ENCODE measurements around the gene EIF2S3.
"Not testable (repeated sequence)": the region's sequence is repeated elsewhere in the genome, so short reads cannot be mapped to it uniquely, and the experiment has no call there.

EIF2S3 gene

DNA sequence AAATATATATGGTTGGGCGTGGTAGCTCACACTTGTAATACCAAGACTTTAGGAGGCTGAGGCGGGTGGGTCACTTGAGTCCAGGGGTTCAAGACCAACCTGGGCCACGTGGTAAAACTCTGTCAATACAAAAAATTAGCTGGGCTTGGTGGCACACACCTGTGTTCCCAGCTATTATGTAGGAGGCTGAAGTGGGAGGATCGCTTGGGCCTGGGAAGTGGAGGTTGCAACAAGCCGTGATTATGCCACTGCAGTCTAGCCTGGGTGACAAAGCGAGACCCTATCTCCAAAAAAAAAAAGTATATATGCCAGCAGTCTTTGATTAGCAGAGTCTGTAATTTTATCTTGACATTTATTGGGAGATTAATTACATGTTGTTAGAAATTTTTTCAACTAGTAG is 8.7 kb downstream of the EIF2S3 start:
- no peak for DNase-seq
- no peaks in the 10 kb centered on the region for H3K4me1 Mint-ChIP-seq
- no peak overlapping the region for H3K4me3 Mint-ChIP-seq
- peaks cover 84% of the 10 kb centered on the region for H3K36me3 Mint-ChIP-seq (ENCODE audit: low read depth)
- H3K9me3 Mint-ChIP-seq, result no peaks in the 10 kb centered on the region
- no peak for TF ChIP-seq CTCF (IDR thresholded peaks at IDR 0.05)
- peaks cover 2% of the 10 kb centered on the region for H3K27me3 Mint-ChIP-seq (ENCODE audit: low read depth, poor library complexity)
- no peak overlapping the region for H3K27ac Mint-ChIP-seq

DNA sequence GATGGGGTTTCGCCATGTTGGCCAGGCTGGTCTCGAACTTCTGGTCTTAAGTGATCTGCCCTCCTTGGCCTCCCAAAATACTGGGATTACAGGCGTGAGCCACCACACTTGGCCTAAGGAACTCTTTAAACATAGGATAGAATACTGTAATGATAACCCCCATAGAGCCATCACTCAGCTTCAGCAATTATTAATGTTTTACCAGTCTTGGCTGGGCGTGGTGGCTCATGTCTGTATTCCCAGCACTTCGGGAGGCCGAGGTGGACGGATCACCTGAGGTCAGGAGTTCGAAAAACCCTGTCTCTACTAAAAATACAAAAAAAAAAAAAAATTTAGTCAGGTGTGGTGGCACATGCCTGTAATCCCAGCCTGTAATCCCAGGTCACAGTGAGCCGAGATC is 15.1 kb downstream of the EIF2S3 start:
- H3K27me3 Mint-ChIP-seq (ENCODE audit: low read depth, poor library complexity), result peaks cover 2% of the 10 kb centered on the region
- peaks cover 95% of the 10 kb centered on the region for H3K36me3 Mint-ChIP-seq (ENCODE audit: low read depth)
- H3K9me3 Mint-ChIP-seq, result no peaks in the 10 kb centered on the region
- no peak for DNase-seq
- no peak for TF ChIP-seq CTCF (IDR thresholded peaks at IDR 0.05)
- no peak overlapping the region for H3K27ac Mint-ChIP-seq
- H3K4me1 Mint-ChIP-seq, result no peaks in the 10 kb centered on the region
- no peak overlapping the region for H3K4me3 Mint-ChIP-seq

DNA sequence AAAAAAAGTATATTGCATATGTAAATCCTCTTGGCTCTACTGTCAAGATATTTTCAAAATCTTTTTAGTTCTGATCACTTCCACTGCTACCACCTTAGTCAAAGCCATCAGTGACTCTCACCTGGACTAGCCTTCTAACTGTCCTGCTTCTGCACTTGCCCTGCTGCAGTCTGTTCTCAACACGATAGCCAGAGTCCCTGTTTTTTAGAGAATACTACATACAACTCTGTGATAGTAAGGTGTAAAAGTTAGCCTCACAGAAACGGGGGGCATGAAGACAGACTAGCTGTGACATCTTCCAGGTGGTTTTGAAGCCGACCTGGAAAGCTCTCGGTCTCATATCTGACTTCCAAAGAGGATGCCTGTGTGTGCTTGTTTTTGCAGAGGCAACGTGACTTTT is 24.7 kb downstream of the EIF2S3 start:
- no peak overlapping the region for H3K4me3 Mint-ChIP-seq
- no peaks in the 10 kb centered on the region for H3K27me3 Mint-ChIP-seq (ENCODE audit: low read depth, poor library complexity)
- H3K9me3 Mint-ChIP-seq, result no peaks in the 10 kb centered on the region
- H3K27ac Mint-ChIP-seq, result no peak overlapping the region
- TF ChIP-seq CTCF (IDR thresholded peaks at IDR 0.05), result no peak
- DNase-seq, result no peak
- H3K36me3 Mint-ChIP-seq (ENCODE audit: low read depth), result peaks cover 49% of the 10 kb centered on the region
- H3K4me1 Mint-ChIP-seq, result peaks cover 6% of the 10 kb centered on the region

GRCh38 chrX:24080245-24080644 is 25.5 kb downstream of the EIF2S3 start:
- not testable (repeated sequence) for H3K27me3 Mint-ChIP-seq (ENCODE audit: low read depth, poor library complexity); DNase-seq; H3K4me1 Mint-ChIP-seq; H3K9me3 Mint-ChIP-seq; H3K4me3 Mint-ChIP-seq
- peaks cover 41% of the 10 kb centered on the region for H3K36me3 Mint-ChIP-seq (ENCODE audit: low read depth)
- H3K27ac Mint-ChIP-seq, result peak overlapping the region; percentile 22

GRCh38 chrX:24080704-24081103 is 25.9 kb downstream of the EIF2S3 start:
- peaks cover 6% of the 10 kb centered on the region for H3K4me1 Mint-ChIP-seq
- peak overlapping the region; percentile 22 for H3K27ac Mint-ChIP-seq
- no peak overlapping the region for H3K4me3 Mint-ChIP-seq
- H3K36me3 Mint-ChIP-seq (ENCODE audit: low read depth), result peaks cover 37% of the 10 kb centered on the region
- DNase-seq, result no peak
- H3K9me3 Mint-ChIP-seq, result no peaks in the 10 kb centered on the region
- TF ChIP-seq CTCF (IDR thresholded peaks at IDR 0.05), result no peak
- H3K27me3 Mint-ChIP-seq (ENCODE audit: low read depth, poor library complexity), result no peaks in the 10 kb centered on the region

DNA sequence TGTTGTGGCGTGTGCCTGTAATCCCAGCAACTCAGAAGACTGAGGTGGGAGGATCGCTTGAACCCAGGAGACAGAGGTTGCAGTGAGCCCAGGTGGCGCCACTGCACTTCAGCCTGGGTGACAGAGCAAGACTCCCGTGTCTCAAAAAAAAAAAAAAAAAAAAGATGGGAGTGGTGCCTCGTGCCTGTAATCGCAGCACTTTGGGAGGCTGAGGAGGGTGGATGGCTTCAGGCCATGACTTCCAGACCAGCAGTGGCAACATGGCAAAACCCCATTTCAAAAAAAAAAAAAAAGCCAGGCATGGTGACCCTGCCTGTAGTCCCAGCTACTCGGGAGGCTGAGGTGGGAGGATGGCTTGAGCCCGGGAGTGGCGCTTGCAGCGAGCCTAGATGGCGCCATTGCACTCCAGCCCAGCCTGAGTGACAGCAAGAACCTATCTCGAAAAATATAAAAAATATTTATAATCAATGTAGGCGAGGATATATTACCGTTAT is 27.0 kb downstream of the EIF2S3 start:
- H3K9me3 Mint-ChIP-seq, result no peaks in the 10 kb centered on the region
- H3K27me3 Mint-ChIP-seq (ENCODE audit: low read depth, poor library complexity), result no peaks in the 10 kb centered on the region
- no peak overlapping the region for H3K4me3 Mint-ChIP-seq
- H3K4me1 Mint-ChIP-seq, result peaks cover 6% of the 10 kb centered on the region
- peaks cover 26% of the 10 kb centered on the region for H3K36me3 Mint-ChIP-seq (ENCODE audit: low read depth)
- no peak overlapping the region for H3K27ac Mint-ChIP-seq
- no peak for TF ChIP-seq CTCF (IDR thresholded peaks at IDR 0.05)
- DNase-seq, result peak; percentile 55

Measured in nephron progenitor cell (in vitro differentiated cells).